MM.1S (cell line): ENCODE results near the gene LETM1.

Source experiments
- CTCF ChIP-seq: fragments of 300-600 bp; sonication (generic); IDR thresholded peaks from 2 replicates; pipeline ENCODE4 v1.5.1; 2016; ENCODE audit warnings: antibody characterized with exemption, low read length, mixed read lengths
- EZH2phosphoT487 ChIP-seq: fragments of 300-600 bp; sonication (generic); IDR thresholded peaks from 2 replicates; pipeline ENCODE4 v1.6.1; 2018; ENCODE audit warnings: antibody characterized with exemption, low read length

GRCh38 chr4:1812720-1813119 lies 43.2 kb downstream of the LETM1 start:
- no peak for TF ChIP-seq CTCF
- TF ChIP-seq EZH2phosphoT487: no peak
